Measurements from ENCODE around the gene LIN54. TPM values are rescaled to one million over a fixed set of nuclear protein-coding genes. Genes with fewer than 3 reads are reported as not detected.

The LIN54 gene
- total and polyA plus RNA-seq, 9 of the 15 experiments (the other 6 are each of a cell fraction or from before 2014, with no cell fraction given) = 2.2 to 22.5 (median 15.8) TPM

GRCh38 chr4:83012687-83013419 lies 2.2 kb upstream of the LIN54 start (continued):
- peak; percentile 81 for TF ChIP-seq ZBTB12 (CRISPR knock-in tag; IDR thresholded peaks at IDR 0.05)
- TF ChIP-seq ETS2 (tag; IDR thresholded peaks at IDR 0.05; ENCODE audit: borderline replicate concordance, poor library complexity, severe bottlenecking) = no peak
- peak; percentile 95 to 97 for TF ChIP-seq MNT (conservative IDR thresholded peaks at IDR 0.05)
- TF ChIP-seq XRCC5 (IDR thresholded peaks at IDR 0.05; ENCODE audit: low read depth, low read length) = peak; percentile 81; the same call in 1 of the 2 replicates
- peak; percentile 78 for TF ChIP-seq CCNT2 (IDR thresholded peaks at IDR 0.05; ENCODE audit: borderline replicate concordance, extremely low read depth, insufficient read length, low read depth, low read length)
- TF ChIP-seq CC2D1A (IDR thresholded peaks at IDR 0.05) = peak; percentile 56; the same call in 1 of the 2 replicates
- TF ChIP-seq MIER1 (IDR thresholded peaks at IDR 0.05; ENCODE audit: low read depth) = no peak
- no peak for TF ChIP-seq GTF2B (IDR thresholded peaks at IDR 0.05; ENCODE audit: extremely low read depth, insufficient read length)
- no peak for TF ChIP-seq NCOA6 (IDR thresholded peaks at IDR 0.05)
- TF ChIP-seq ZNF699 (CRISPR knock-in tag; IDR thresholded peaks at IDR 0.05; ENCODE audit: insufficient replicate concordance) = no peak
- TF ChIP-seq SNRNP70 (optimal IDR thresholded peaks at IDR 0.05; ENCODE audit: low read depth, low read length) = no peak
- TF ChIP-seq CTCF (IDR thresholded peaks at IDR 0.05 in 2 of 3, conservative IDR thresholded peaks at IDR 0.05 in 1 of 3; ENCODE audit: insufficient read depth in 2 of 3, low read depth in 1 of 3, low read length in 3 of 3) = peak; percentile 60 to 74 (median 63); a peak in 4 of 6 replicates
- TF ChIP-seq ESRRB (CRISPR knock-in tag; IDR thresholded peaks at IDR 0.05; ENCODE audit: borderline replicate concordance) = no peak
- peak; percentile 26; the same call in 1 of the 2 replicates for TF ChIP-seq SMC3 (conservative IDR thresholded peaks at IDR 0.05; ENCODE audit: insufficient read depth, low read depth, low read length)
- peak; percentile 84; the same call in 1 of the 2 replicates for TF ChIP-seq MXI1 (IDR thresholded peaks at IDR 0.05; ENCODE audit: low read depth, low read length)
- TF ChIP-seq ZNF384 (IDR thresholded peaks at IDR 0.05; ENCODE audit: low read depth, low read length) = peak; percentile 50; the same call in 1 of the 2 replicates
- TF ChIP-seq ZNF395 (CRISPR knock-in tag; IDR thresholded peaks at IDR 0.05) = no peak
- no peak for TF ChIP-seq YBX1 (IDR thresholded peaks at IDR 0.05)
- peak; percentile 34; the same call in 1 of the 2 replicates for TF ChIP-seq GATAD2A (IDR thresholded peaks at IDR 0.05)
- TF ChIP-seq SAP30 (IDR thresholded peaks at IDR 0.05; ENCODE audit: borderline replicate concordance, insufficient read depth, low read depth, low read length, poor library complexity, severe bottlenecking) = peak; percentile 81
